K562 (cell line): ENCODE data around the gene LCTL. TPM values are rescaled to one million over a fixed set of nuclear protein-coding genes. Genes with fewer than 3 reads are reported as not detected.

Experiments
- CXXC5 ChIP-seq: fragments of 250-450 bp; sonication (Bioruptor Pico); IDR thresholded peaks from 2 replicates; pipeline ENCODE4 v1.8.0; 2022; ENCODE audit warnings: inconsistent platforms, mild to moderate bottlenecking, moderate library complexity
- HEY1 ChIP-seq: fragments of 250-450 bp; sonication (Bioruptor Pico); IDR thresholded peaks from 2 replicates; pipeline ENCODE4 v1.5.0; 2020; ENCODE audit warnings: mild to moderate bottlenecking, moderate library complexity, borderline replicate concordance
- MTA1 ChIP-seq: fragments of 450-650 bp; IDR thresholded peaks from 2 replicates; pipeline ENCODE4 v1.6.1; 2017; ENCODE audit warnings: borderline replicate concordance
- PCBP2 ChIP-seq: fragments of 200-400 bp; formaldehyde crosslinking; IDR thresholded peaks from 2 replicates; pipeline ENCODE4 v1.6.1; 2018; ENCODE audit warnings: low read length, low read depth, mild to moderate bottlenecking, moderate library complexity; ENCODE audit not compliant: poor library complexity, severe bottlenecking
- PRMT5 ChIP-seq: sonication (generic); formaldehyde crosslinking; IDR thresholded peaks from 2 replicates; pipeline ENCODE4 v1.5.0; 2020; ENCODE audit warnings: missing genetic modification reagents
- RFX1 ChIP-seq: fragments of 450-650 bp; IDR thresholded peaks from 2 replicates; pipeline ENCODE4 v1.6.1; 2016; ENCODE audit warnings: mild to moderate bottlenecking, moderate library complexity
- RHOXF2B ChIP-seq: fragments of 250-450 bp; sonication (Bioruptor Pico); conservative IDR thresholded peaks from 2 replicates; pipeline ENCODE4 v1.5.1; 2021
- SRSF3 ChIP-seq: fragments of 200-400 bp; formaldehyde crosslinking; IDR thresholded peaks from 2 replicates; pipeline ENCODE4 v1.6.1; 2016; ENCODE audit warnings: mild to moderate bottlenecking, low read length, moderate library complexity; ENCODE audit not compliant: insufficient read depth
- TAF15 ChIP-seq: fragments of 200-400 bp; formaldehyde crosslinking; IDR thresholded peaks from 2 replicates; pipeline ENCODE4 v1.6.1; 2017; ENCODE audit warnings: mild to moderate bottlenecking, low read depth, low read length, moderate library complexity
- THRAP3 ChIP-seq: fragments of 450-650 bp; IDR thresholded peaks from 2 replicates; pipeline ENCODE4 v1.6.1; 2016; ENCODE audit warnings: mild to moderate bottlenecking, inconsistent platforms, borderline replicate concordance
- WHSC1 ChIP-seq: IDR thresholded peaks from one replicate; pipeline ENCODE4 v1.6.1; 2012; ENCODE audit warnings: low read length, control low read depth, inconsistent platforms
- ZBTB1 ChIP-seq: sonication (generic); formaldehyde crosslinking; IDR thresholded peaks from 2 replicates; pipeline ENCODE4 v1.8.1; 2023; ENCODE audit warnings: missing genetic modification reagents, low read depth, mild to moderate bottlenecking, borderline replicate concordance
- ZKSCAN1 ChIP-seq: fragments of 150-350 bp; IDR thresholded peaks from 2 replicates; pipeline ENCODE4 v1.6.1; 2016; ENCODE audit warnings: low read depth, low read length
- ZNF224 ChIP-seq: sonication (generic); formaldehyde crosslinking; IDR thresholded peaks from 2 replicates; pipeline ENCODE4 v1.8.0; 2022; ENCODE audit warnings: mild to moderate bottlenecking, missing genetic modification reagents
- ZNF274 ChIP-seq: IDR thresholded peaks from 2 replicates; pipeline ENCODE4 v1.6.1; 2011; ENCODE audit warnings: low read depth, mild to moderate bottlenecking, low read length, moderate library complexity, borderline replicate concordance
- ZNF76 ChIP-seq: fragments of 250-450 bp; sonication (Bioruptor Pico); IDR thresholded peaks from 2 replicates; pipeline ENCODE4 v1.4.0; 2020; ENCODE audit warnings: mild to moderate bottlenecking, moderate library complexity, borderline replicate concordance
- polyA plus RNA-seq, 8 experiments: library from polyadenylated mRNA; depleted of rRNA in 4 of 8; stranded (reverse) in 5 of 8; unstranded in 3 of 8; fragments of >200 nt; fragmentation: Nextera tagmentation in 2 of 8; fragmentation: Illumina TruSeq in 1 of 8; extraction: Ambion mirVana in 2 of 8; extraction: Trizol in 1 of 8; gene quantifications; 2 replicates each; pipeline versions ENCODE4 v1.2.1 to v1.2.3, GENCODE V29; 2011 to 2014; ENCODE audit warnings: inconsistent platforms in 1 of 8, missing spikeins in 1 of 8
- total RNA-seq, 7 experiments: library from RNA; depleted of rRNA in 6 of 7; stranded (reverse); fragments of >200 nt in 6 of 7; fragmentation: Illumina TruSeq in 2 of 7; extraction: Trizol in 2 of 7; gene quantifications; 2 replicates each; pipeline versions ENCODE4 v1.2.1 to v1.2.3, GENCODE V29; 2011 to 2021; ENCODE audit warnings: low replicate concordance in 1 of 7
- TF ChIP-seq, protein P1 (sequence below): IDR thresholded peaks from 2 replicates; pipeline ENCODE4 v1.6.1; 2011; ENCODE audit warnings: borderline replicate concordance, low read depth, mild to moderate bottlenecking, moderate library complexity, low read length; ENCODE audit not compliant: insufficient read depth, poor library complexity, severe bottlenecking
- TF ChIP-seq, protein P2 (sequence below): fragments of 450-650 bp; IDR thresholded peaks from 2 replicates; pipeline ENCODE4 v1.6.1; 2016
- TF ChIP-seq, protein P3 (sequence below): fragments of 450-650 bp; formaldehyde crosslinking; IDR thresholded peaks from 2 replicates; pipeline ENCODE4 v1.4.0; 2020; ENCODE audit warnings: mild to moderate bottlenecking, moderate library complexity

Gene LCTL
- total and polyA plus RNA-seq, 9 of the 15 experiments (the other 6 are each of a cell fraction or from before 2014, with no cell fraction given) = 0.08 to 0.31 (median 0.17) TPM; not detected in 6

DNA sequence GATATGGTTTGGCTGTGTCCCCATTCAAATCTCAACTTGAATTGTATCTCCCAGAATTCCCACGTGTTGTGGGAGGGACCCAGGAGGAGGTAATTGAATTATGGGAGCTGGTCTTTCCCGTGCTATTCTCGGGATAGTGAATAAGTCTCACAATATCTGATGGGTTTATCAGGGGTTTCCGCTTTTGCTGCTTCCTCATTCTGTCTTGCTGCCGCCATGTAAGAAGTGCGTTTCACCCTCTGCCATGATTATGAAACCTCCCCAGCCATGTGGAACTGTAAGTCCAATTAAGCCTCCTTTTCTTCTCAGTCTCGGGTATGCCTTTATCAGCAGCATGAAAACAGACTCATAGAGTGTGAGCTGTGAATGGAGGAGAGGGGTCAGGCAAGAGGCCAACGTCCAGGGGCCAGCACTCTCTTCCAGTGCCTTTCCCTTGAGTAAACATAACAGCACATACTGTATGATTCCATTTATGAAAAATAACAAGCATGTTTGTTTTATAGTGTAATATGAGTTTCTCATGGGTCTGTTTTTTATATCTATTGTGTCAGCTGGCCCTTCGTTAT, 16.3 kb upstream of the LCTL start (continued):
- TF ChIP-seq RHOXF2B (CRISPR knock-in tag) (0 out of 2 replicates have a peak, but pooled peaks have one; percentile 7), ZKSCAN1 (no peak), WHSC1 (no peak), PCBP2 (no peak), RFX1 (no peak), THRAP3 (0 out of 2 replicates have a peak, but pooled peaks have one; percentile 78), HEY1 (CRISPR knock-in tag) (peak; percentile 77; the same call in 1 of the 2 replicates), SRSF3 (no peak), ZNF224 (CRISPR knock-in tag) (no peak), ZNF274 (no peak), CXXC5 (CRISPR knock-in tag) (peak; percentile 59), TAF15 (no peak), ZBTB1 (CRISPR knock-in tag) (no peak), MTA1 (no peak), PRMT5 (CRISPR knock-in tag) (no peak), ZNF76 (CRISPR knock-in tag) (no peak)
- TF ChIP-seq, protein P1, sequence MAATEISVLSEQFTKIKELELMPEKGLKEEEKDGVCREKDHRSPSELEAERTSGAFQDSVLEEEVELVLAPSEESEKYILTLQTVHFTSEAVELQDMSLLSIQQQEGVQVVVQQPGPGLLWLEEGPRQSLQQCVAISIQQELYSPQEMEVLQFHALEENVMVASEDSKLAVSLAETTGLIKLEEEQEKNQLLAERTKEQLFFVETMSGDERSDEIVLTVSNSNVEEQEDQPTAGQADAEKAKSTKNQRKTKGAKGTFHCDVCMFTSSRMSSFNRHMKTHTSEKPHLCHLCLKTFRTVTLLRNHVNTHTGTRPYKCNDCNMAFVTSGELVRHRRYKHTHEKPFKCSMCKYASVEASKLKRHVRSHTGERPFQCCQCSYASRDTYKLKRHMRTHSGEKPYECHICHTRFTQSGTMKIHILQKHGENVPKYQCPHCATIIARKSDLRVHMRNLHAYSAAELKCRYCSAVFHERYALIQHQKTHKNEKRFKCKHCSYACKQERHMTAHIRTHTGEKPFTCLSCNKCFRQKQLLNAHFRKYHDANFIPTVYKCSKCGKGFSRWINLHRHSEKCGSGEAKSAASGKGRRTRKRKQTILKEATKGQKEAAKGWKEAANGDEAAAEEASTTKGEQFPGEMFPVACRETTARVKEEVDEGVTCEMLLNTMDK = no peak
- TF ChIP-seq, protein P2, sequence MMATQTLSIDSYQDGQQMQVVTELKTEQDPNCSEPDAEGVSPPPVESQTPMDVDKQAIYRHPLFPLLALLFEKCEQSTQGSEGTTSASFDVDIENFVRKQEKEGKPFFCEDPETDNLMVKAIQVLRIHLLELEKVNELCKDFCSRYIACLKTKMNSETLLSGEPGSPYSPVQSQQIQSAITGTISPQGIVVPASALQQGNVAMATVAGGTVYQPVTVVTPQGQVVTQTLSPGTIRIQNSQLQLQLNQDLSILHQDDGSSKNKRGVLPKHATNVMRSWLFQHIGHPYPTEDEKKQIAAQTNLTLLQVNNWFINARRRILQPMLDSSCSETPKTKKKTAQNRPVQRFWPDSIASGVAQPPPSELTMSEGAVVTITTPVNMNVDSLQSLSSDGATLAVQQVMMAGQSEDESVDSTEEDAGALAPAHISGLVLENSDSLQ = peak; percentile 27; the same call in 1 of the 2 replicates
- TF ChIP-seq, protein P3, sequence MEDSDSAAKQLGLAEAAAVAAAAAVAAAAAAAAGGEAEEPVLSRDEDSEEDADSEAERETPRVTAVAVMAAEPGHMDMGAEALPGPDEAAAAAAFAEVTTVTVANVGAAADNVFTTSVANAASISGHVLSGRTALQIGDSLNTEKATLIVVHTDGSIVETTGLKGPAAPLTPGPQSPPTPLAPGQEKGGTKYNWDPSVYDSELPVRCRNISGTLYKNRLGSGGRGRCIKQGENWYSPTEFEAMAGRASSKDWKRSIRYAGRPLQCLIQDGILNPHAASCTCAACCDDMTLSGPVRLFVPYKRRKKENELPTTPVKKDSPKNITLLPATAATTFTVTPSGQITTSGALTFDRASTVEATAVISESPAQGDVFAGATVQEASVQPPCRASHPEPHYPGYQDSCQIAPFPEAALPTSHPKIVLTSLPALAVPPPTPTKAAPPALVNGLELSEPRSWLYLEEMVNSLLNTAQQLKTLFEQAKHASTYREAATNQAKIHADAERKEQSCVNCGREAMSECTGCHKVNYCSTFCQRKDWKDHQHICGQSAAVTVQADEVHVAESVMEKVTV (CRISPR knock-in tag) = no peak
